ENCODE measurements around the gene KLHDC10.

GRCh38 chr7:130062246-130062645, 8.1 kb upstream of the KLHDC10 start:
- TF ChIP-seq, protein P1, sequence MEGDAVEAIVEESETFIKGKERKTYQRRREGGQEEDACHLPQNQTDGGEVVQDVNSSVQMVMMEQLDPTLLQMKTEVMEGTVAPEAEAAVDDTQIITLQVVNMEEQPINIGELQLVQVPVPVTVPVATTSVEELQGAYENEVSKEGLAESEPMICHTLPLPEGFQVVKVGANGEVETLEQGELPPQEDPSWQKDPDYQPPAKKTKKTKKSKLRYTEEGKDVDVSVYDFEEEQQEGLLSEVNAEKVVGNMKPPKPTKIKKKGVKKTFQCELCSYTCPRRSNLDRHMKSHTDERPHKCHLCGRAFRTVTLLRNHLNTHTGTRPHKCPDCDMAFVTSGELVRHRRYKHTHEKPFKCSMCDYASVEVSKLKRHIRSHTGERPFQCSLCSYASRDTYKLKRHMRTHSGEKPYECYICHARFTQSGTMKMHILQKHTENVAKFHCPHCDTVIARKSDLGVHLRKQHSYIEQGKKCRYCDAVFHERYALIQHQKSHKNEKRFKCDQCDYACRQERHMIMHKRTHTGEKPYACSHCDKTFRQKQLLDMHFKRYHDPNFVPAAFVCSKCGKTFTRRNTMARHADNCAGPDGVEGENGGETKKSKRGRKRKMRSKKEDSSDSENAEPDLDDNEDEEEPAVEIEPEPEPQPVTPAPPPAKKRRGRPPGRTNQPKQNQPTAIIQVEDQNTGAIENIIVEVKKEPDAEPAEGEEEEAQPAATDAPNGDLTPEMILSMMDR (IDR thresholded peaks at IDR 0.05), result no peak
- TF ChIP-seq POLR2A (IDR thresholded peaks at IDR 0.05; ENCODE audit: low read depth), result no peak
- no peak for TF ChIP-seq EP300 (IDR thresholded peaks at IDR 0.05)
- TF ChIP-seq POLR2AphosphoS5 (IDR thresholded peaks at IDR 0.05), result no peak
